Neuronal stem cell (in vitro differentiated cells): Measurements from ENCODE around the gene ANTXR1.
"Not testable (repeated sequence)": the region's sequence is repeated elsewhere in the genome, so short reads cannot be mapped to it uniquely, and the experiment has no call there.

ENCODE experiments used
- DNase-seq: peaks from one replicate; pipeline ENCODE4 v3.0.0-alpha.2; 2013; ENCODE audit warnings: low spot score
- H2AFZ ChIP-seq: one replicate; pipeline ENCODE4 v1.6.1; 2013; ENCODE audit warnings: mild to moderate bottlenecking, low read length, inconsistent platforms
- H2AK5ac ChIP-seq: 2 replicates; pipeline ENCODE4 v1.6.1; 2013; ENCODE audit warnings: low read depth, mild to moderate bottlenecking, inconsistent platforms, low read length, moderate library complexity, mixed read lengths
- H2BK120ac ChIP-seq: 2 replicates; pipeline ENCODE4 v1.6.1; 2013; ENCODE audit warnings: low read depth, mild to moderate bottlenecking, inconsistent platforms, low read length, moderate library complexity, mixed read lengths
- H2BK12ac ChIP-seq: one replicate; pipeline ENCODE4 v1.6.1; 2013; ENCODE audit warnings: low read length, inconsistent platforms
- H2BK15ac ChIP-seq: 2 replicates; pipeline ENCODE4 v1.6.1; 2013; ENCODE audit warnings: mild to moderate bottlenecking, low read length, inconsistent platforms, mixed read lengths
- H2BK5ac ChIP-seq: one replicate; pipeline ENCODE4 v1.6.1; 2013; ENCODE audit warnings: inconsistent platforms, mild to moderate bottlenecking, low read length, moderate library complexity
- H3K14ac ChIP-seq: one replicate; pipeline ENCODE4 v1.6.1; 2013; ENCODE audit warnings: low read length, inconsistent platforms
- H3K18ac ChIP-seq: 2 replicates; pipeline ENCODE4 v1.6.1; 2013; ENCODE audit warnings: low read length, inconsistent platforms
- H3K23ac ChIP-seq: 2 replicates; pipeline ENCODE4 v1.6.1; 2013; ENCODE audit warnings: low read depth, mild to moderate bottlenecking, mixed read lengths, low read length, inconsistent platforms; ENCODE audit not compliant: poor library complexity
- H3K27ac ChIP-seq: replicated peaks from 3 replicates; pipeline ENCODE4 v1.5.1; 2013; ENCODE audit warnings: low read length, inconsistent platforms
- H3K27me3 ChIP-seq, 3 experiments: 2 replicates each; pipeline ENCODE4 v1.6.1; 2013; ENCODE audit warnings: low read length in 3 of 3, mild to moderate bottlenecking in 2 of 3, inconsistent platforms in 1 of 3, low read depth in 1 of 3, mixed read lengths in 1 of 3, moderate library complexity in 1 of 3; ENCODE audit not compliant: control insufficient read depth in 3 of 3, insufficient read depth in 3 of 3
- H3K36me3 ChIP-seq, 2 donors: replicated peaks in 1 of 2; 2 replicates each; pipeline ENCODE4 v1.6.1; 2013; ENCODE audit warnings: low read length in 2 of 2; ENCODE audit not compliant: control insufficient read depth in 2 of 2, insufficient read depth in 2 of 2
- H3K4ac ChIP-seq: 2 replicates; pipeline ENCODE4 v1.6.1; 2013; ENCODE audit warnings: inconsistent platforms, mild to moderate bottlenecking, low read length, moderate library complexity
- H3K4me1 ChIP-seq, 2 donors: 1 replicate in 1 of 2; 2 replicates in 1 of 2; pipeline ENCODE4 v1.6.1; 2013; ENCODE audit warnings: low read length in 2 of 2, low read depth in 1 of 2; ENCODE audit not compliant: control insufficient read depth in 2 of 2, insufficient read depth in 1 of 2
- H3K4me2 ChIP-seq: one replicate; pipeline ENCODE4 v1.6.1; 2013; ENCODE audit warnings: mild to moderate bottlenecking, low read length, inconsistent platforms; ENCODE audit not compliant: insufficient read depth, poor library complexity, severe bottlenecking
- H3K4me3 ChIP-seq, 2 donors: 2 replicates each; pipeline ENCODE4 v1.5.1; 2013; ENCODE audit warnings: low read length in 2 of 2, mild to moderate bottlenecking in 2 of 2, inconsistent platforms in 1 of 2, moderate library complexity in 1 of 2
- H3K79me1 ChIP-seq: one replicate; pipeline ENCODE4 v1.6.1; 2013; ENCODE audit warnings: low read depth, mild to moderate bottlenecking, inconsistent platforms, low read length, moderate library complexity
- H3K9ac ChIP-seq: one replicate; pipeline ENCODE4 v1.6.1; 2013; ENCODE audit warnings: mild to moderate bottlenecking, low read depth, low read length, inconsistent platforms; ENCODE audit not compliant: poor library complexity
- H3K9me3 ChIP-seq, 2 donors: replicated peaks in 1 of 2; 2 replicates each; pipeline versions ENCODE3 to v1.6.1; 2013; ENCODE audit warnings: low read length in 2 of 2, mild to moderate bottlenecking in 2 of 2, inconsistent platforms in 1 of 2, low read depth in 1 of 2, mixed read lengths in 1 of 2, moderate library complexity in 1 of 2; ENCODE audit not compliant: control insufficient read depth in 2 of 2, insufficient read depth in 1 of 2
- H4K8ac ChIP-seq: one replicate; pipeline ENCODE4 v1.6.1; 2013; ENCODE audit warnings: low read depth, mild to moderate bottlenecking, inconsistent platforms, low read length, moderate library complexity
- H4K91ac ChIP-seq: one replicate; pipeline ENCODE4 v1.6.1; 2013; ENCODE audit warnings: low read length, low read depth, mild to moderate bottlenecking, inconsistent platforms; ENCODE audit not compliant: poor library complexity
- WGBS, 2 donors: extraction: QIAGEN DNeasy Blood & Tissue Kit; methylation state at CpG; one replicate each; pipeline ENCODE4 v1.1.7; 2013; ENCODE audit warnings: missing lambda C conversion rate in 2 of 2, mixed read lengths in 1 of 2; ENCODE audit not compliant: insufficient read length in 2 of 2, insufficient replicate concordance in 1 of 2; ENCODE audit errors: extremely low coverage in 2 of 2; 5-methylcytosine and 5-hydroxymethylcytosine counted together

Gene ANTXR1

DNA sequence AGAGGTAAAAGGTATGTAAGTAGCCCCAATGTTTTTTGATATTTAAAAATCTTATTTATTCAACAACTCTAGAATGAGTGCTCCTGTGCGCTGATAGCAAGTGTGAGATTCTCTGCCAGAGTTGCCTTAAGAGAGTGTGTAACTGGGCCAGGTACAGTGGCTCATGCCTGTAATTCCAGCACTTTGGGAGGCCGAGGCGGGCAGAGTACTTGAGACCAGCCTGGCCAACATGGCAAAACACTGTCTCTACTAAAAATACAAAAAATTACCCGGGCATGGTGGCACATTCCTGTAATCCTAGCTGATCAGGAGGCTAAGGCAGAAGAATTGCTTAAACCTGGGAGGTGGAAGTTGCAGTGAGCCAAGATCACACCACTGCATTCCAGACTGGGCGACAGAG lies 161.2 kb downstream of the ANTXR1 start:
- H3K4me1 ChIP-seq = peaks cover 0 to 13% of the 10 kb centered on the region in 2 donors
- not testable (repeated sequence) for H2AFZ ChIP-seq, H2BK5ac ChIP-seq, H2AK5ac ChIP-seq, H2BK12ac ChIP-seq, H3K23ac ChIP-seq, H2BK120ac ChIP-seq, H3K14ac ChIP-seq, H3K4me3 ChIP-seq, H3K9me3 ChIP-seq, H4K91ac ChIP-seq, H3K9ac ChIP-seq, H4K8ac ChIP-seq, H3K27me3 ChIP-seq, H3K18ac ChIP-seq, H3K27ac ChIP-seq, DNase-seq, H3K4ac ChIP-seq, H3K79me1 ChIP-seq, H3K4me2 ChIP-seq, H2BK15ac ChIP-seq
- no CpG with 5 or more reads among the region's 5 CpGs for WGBS, 2 donors
- H3K36me3 ChIP-seq = peaks cover 0 to 66% of the 10 kb centered on the region in 2 donors

DNA sequence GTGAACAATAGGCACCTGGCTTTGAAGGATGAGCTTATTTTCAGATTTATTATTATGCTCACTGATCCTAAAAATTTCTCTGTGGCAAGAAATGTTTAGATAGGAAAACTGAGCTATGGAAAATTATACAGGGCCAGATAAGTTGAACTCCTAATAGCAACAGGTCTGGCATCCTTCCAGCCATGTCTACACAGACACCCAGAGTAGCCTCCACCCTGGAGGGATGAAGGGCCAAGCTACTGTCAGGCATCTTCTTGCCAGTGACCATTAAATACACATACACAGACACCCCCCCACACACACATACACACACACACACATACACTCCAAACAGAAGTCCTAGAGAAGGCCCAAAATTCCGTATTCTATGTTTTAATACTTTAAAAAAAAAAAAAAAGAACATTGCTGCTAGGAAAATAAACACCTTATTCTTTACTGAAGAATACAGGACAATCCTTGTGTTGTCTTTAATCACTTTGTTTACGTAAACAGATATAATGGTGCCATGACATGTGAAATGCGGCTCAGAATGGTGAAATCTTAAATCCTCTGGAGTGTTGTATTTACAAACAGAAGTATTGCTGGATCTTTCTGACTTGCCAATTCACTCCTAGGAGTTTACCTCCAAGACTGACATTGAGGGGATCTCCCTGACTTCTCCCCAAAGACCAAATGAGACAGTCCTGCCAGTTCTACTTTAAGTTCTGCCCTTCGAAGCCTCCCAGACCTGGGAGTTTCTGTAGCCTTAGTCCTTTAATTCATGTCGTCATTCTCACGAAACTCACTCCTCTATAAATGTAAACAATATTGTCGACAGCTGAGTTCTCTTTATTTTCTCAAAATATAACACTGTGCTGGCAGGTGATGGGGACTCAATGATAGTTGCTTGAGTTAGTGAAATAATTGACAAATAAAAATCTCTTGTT lies 163.1 kb downstream of the ANTXR1 start:
- Histone ChIP-seq H3K9ac (no peak overlapping the region), H3K9me3 (no peaks in the 10 kb centered on the region), H3K18ac (no peak overlapping the region), H4K8ac (no peak overlapping the region), H3K4ac (no peak overlapping the region), H4K91ac (no peak overlapping the region), H3K4me2 (no peak overlapping the region), H2BK120ac (no peak overlapping the region), H3K27me3 (no peaks in the 10 kb centered on the region), H3K4me1 (peaks cover 0 to 13% of the 10 kb centered on the region in 2 donors), H2BK15ac (no peak overlapping the region), H3K27ac (no peak overlapping the region), H2AK5ac (no peak overlapping the region), H3K23ac (no peak overlapping the region), H2BK5ac (no peak overlapping the region), H3K14ac (no peak overlapping the region), H3K36me3 (peaks cover 0 to 61% of the 10 kb centered on the region in 2 donors), H3K4me3 (no peak overlapping the region), H3K79me1 (no peaks in the 10 kb centered on the region), H2BK12ac (no peak overlapping the region), H2AFZ (no peak overlapping the region)
- no CpG with 5 or more reads among the region's 7 CpGs for WGBS, 2 donors
- no peak for DNase-seq

- no peak overlapping the region for H4K8ac ChIP-seq
- WGBS, 2 donors = no CpG with 5 or more reads among the region's 16 CpGs
- H3K79me1 ChIP-seq = no peaks in the 10 kb centered on the region
- no peak overlapping the region for H3K9ac ChIP-seq
- no peak overlapping the region for H2AK5ac ChIP-seq
- no peaks in the 10 kb centered on the region for H3K9me3 ChIP-seq
- no peak overlapping the region for H3K4me2 ChIP-seq
- H2BK12ac ChIP-seq = no peak overlapping the region
- no peak overlapping the region for H2BK5ac ChIP-seq
- no peak overlapping the region for H2BK120ac ChIP-seq
- H3K18ac ChIP-seq = no peak overlapping the region
- no peak overlapping the region for H3K23ac ChIP-seq
- DNase-seq = no peak
- H3K4ac ChIP-seq = no peak overlapping the region
- no peak overlapping the region for H3K14ac ChIP-seq
- H3K27me3 ChIP-seq = no peaks in the 10 kb centered on the region
- H3K36me3 ChIP-seq = peaks cover 0 to 67% of the 10 kb centered on the region in 2 donors
- no peak overlapping the region for H4K91ac ChIP-seq
- no peak overlapping the region for H2AFZ ChIP-seq
- no peak overlapping the region for H3K4me3 ChIP-seq
- H3K27ac ChIP-seq = no peak overlapping the region
- peaks cover 0 to 13% of the 10 kb centered on the region in 2 donors for H3K4me1 ChIP-seq
- H2BK15ac ChIP-seq = no peak overlapping the region
These were observed 164.2 kb downstream of the ANTXR1 start for GRCh38 chr2:69177063-69177771.
